PFSK-1 (cell line): Measurements from ENCODE around the gene EME1.

Experiments used
- POLR2AphosphoS5 ChIP-seq: IDR thresholded peaks from 2 replicates; pipeline ENCODE4 v1.6.1; 2012; ENCODE audit warnings: low read depth, mild to moderate bottlenecking, control low read depth, low read length, moderate library complexity
- TAF1 ChIP-seq: IDR thresholded peaks from 2 replicates; pipeline ENCODE4 v1.6.1; 2012; ENCODE audit warnings: low read length, control low read depth, borderline replicate concordance; ENCODE audit not compliant: insufficient read depth
- TF ChIP-seq, protein P1 (sequence below), 2 experiments: IDR thresholded peaks; 2 replicates each; pipeline versions ENCODE4 v1.6.1 to v1.8.0; 2011 to 2012; ENCODE audit warnings: low read depth in 2 of 2, low read length in 2 of 2, control low read depth in 1 of 2, inconsistent platforms in 1 of 2, mild to moderate bottlenecking in 1 of 2, moderate library complexity in 1 of 2; ENCODE audit not compliant: insufficient read depth in 1 of 2

DNA sequence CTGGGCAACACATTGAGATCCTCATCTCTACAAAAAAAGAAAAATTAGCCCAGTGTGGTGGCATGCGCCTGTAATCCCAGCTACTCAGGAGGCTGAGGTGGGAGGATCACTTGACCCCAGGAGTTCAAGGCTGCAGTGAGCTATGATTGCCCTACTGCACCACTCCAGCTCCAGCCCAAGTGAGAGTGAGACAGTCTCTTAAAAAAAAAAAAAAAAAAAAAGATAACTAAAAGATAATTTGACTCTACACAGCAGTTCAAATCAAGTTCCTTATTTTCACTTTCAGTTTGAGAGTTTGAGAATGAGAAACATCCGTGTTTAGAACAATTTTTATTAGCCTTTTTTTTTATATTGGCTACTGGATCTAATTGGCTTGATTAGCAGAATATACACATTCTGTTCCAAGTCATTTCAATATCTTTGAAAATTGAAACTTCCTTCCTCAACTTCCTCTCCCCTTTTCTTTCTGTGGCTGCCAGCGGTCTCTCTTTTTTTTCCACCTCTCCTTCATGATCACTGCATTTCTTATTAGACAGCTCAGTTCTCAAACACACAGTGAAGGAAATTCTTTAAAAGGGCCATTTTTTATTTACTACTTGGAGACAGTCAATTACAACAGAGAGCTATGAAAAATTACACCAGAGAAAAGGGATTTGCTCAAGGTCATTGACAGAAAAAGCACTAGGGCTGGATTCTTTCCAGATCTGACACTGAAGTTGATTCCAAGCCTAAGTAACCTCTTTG, 48.5 kb downstream of the EME1 start:
- TF ChIP-seq, protein P1, sequence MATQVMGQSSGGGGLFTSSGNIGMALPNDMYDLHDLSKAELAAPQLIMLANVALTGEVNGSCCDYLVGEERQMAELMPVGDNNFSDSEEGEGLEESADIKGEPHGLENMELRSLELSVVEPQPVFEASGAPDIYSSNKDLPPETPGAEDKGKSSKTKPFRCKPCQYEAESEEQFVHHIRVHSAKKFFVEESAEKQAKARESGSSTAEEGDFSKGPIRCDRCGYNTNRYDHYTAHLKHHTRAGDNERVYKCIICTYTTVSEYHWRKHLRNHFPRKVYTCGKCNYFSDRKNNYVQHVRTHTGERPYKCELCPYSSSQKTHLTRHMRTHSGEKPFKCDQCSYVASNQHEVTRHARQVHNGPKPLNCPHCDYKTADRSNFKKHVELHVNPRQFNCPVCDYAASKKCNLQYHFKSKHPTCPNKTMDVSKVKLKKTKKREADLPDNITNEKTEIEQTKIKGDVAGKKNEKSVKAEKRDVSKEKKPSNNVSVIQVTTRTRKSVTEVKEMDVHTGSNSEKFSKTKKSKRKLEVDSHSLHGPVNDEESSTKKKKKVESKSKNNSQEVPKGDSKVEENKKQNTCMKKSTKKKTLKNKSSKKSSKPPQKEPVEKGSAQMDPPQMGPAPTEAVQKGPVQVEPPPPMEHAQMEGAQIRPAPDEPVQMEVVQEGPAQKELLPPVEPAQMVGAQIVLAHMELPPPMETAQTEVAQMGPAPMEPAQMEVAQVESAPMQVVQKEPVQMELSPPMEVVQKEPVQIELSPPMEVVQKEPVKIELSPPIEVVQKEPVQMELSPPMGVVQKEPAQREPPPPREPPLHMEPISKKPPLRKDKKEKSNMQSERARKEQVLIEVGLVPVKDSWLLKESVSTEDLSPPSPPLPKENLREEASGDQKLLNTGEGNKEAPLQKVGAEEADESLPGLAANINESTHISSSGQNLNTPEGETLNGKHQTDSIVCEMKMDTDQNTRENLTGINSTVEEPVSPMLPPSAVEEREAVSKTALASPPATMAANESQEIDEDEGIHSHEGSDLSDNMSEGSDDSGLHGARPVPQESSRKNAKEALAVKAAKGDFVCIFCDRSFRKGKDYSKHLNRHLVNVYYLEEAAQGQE (IDR thresholded peaks at IDR 0.05; ENCODE audit: insufficient read depth in 1 of 2, low read depth in 2 of 2, low read length in 2 of 2) = no peak
- TF ChIP-seq POLR2AphosphoS5 (no peak), TAF1 (no peak)
